ENCODE data around the gene SCGB1D4.
"Not testable (repeated sequence)": the region's sequence is repeated elsewhere in the genome, so short reads cannot be mapped to it uniquely, and the experiment has no call there.

Gene SCGB1D4
- 0 reads per million in 9 experiments for total RNA-seq

GRCh38 chr11:62298975-62299374 is at the start of gene SCGB1D4:
Gene SCGB1D4 (minus strand): TSS chr11:62299075. CDS start chr11:62299010, 65 bp downstream.
- no peak within 1 kb of the TSS for H3K4me3 Mint-ChIP-seq
- no peaks in the 10 kb centered on the region for H3K36me3 Mint-ChIP-seq (ENCODE audit: insufficient read depth)
- ATAC-seq (replicated peaks) (no peak), DNase-seq (no peak)
- H3K27me3 Mint-ChIP-seq = peaks cover 45 to 46% of the 10 kb centered on the region in 2 donors
- H3K4me1 Mint-ChIP-seq (ENCODE audit: low read depth in 2 of 2) = no peaks in the 10 kb centered on the region
- no peak within 1 kb of the TSS for H3K27ac Mint-ChIP-seq
- no peaks in the 10 kb centered on the region for H3K9me3 Mint-ChIP-seq

GRCh38 chr11:62345861-62346260 is 47.0 kb upstream of the SCGB1D4 start:
- no peaks in the 10 kb centered on the region for H3K27me3 Mint-ChIP-seq
- no peaks in the 10 kb centered on the region for H3K36me3 Mint-ChIP-seq (ENCODE audit: insufficient read depth)
- H3K27ac Mint-ChIP-seq = no peak overlapping the region
- no peaks in the 10 kb centered on the region for H3K4me1 Mint-ChIP-seq (ENCODE audit: low read depth in 2 of 2)
- H3K4me3 Mint-ChIP-seq = no peak overlapping the region
- DNase-seq (no peak), ATAC-seq (replicated peaks) (no peak)
- H3K9me3 Mint-ChIP-seq = no peaks in the 10 kb centered on the region

- ATAC-seq (replicated peaks) (no peak), DNase-seq (no peak)
- H3K27ac Mint-ChIP-seq = no peak overlapping the region
- peaks cover 3 to 7% of the 10 kb centered on the region in 2 donors for H3K4me1 Mint-ChIP-seq (ENCODE audit: low read depth in 2 of 2)
- H3K27me3 Mint-ChIP-seq = no peaks in the 10 kb centered on the region
- H3K4me3 Mint-ChIP-seq = no peak overlapping the region
- no peaks in the 10 kb centered on the region for H3K36me3 Mint-ChIP-seq (ENCODE audit: insufficient read depth)
- H3K9me3 Mint-ChIP-seq = no peaks in the 10 kb centered on the region
Measured at GRCh38 chr11:62344210-62344609, 45.3 kb upstream of the SCGB1D4 start.

- ATAC-seq (replicated peaks); DNase-seq; H3K9me3 Mint-ChIP-seq; H3K4me3 Mint-ChIP-seq; H3K27ac Mint-ChIP-seq; H3K4me1 Mint-ChIP-seq (ENCODE audit: low read depth in 2 of 2); H3K36me3 Mint-ChIP-seq (ENCODE audit: insufficient read depth); H3K27me3 Mint-ChIP-seq: not testable (repeated sequence)
Measured at GRCh38 chr11:62343646-62344190, 44.8 kb upstream of the SCGB1D4 start.

- peaks cover 11 to 15% of the 10 kb centered on the region in 2 donors for H3K4me1 Mint-ChIP-seq (ENCODE audit: low read depth in 2 of 2)
- ATAC-seq (replicated peaks) (no peak), DNase-seq (no peak)
Measured at GRCh38 chr11:62341588-62341987, 42.7 kb upstream of the SCGB1D4 start.

GRCh38 chr11:62340269-62340901 is 41.5 kb upstream of the SCGB1D4 start:
- Mint-ChIP-seq H3K36me3 (ENCODE audit: insufficient read depth) (peaks cover 5% of the 10 kb centered on the region), H3K27ac (no peak overlapping the region), H3K9me3 (no peaks in the 10 kb centered on the region), H3K27me3 (peaks cover 0 to 6% of the 10 kb centered on the region in 2 donors), H3K4me3 (no peak overlapping the region), H3K4me1 (ENCODE audit: low read depth in 2 of 2) (peaks cover 11 to 15% of the 10 kb centered on the region in 2 donors)
- ATAC-seq (replicated peaks) = peak; percentile 61
- DNase-seq = peak; percentile 47 to 64 (median 47)

More at GRCh38 chr11:62341588-62341987, 42.7 kb upstream of the SCGB1D4 start:
- no peaks in the 10 kb centered on the region for H3K9me3 Mint-ChIP-seq
- no peak overlapping the region for H3K4me3 Mint-ChIP-seq
- no peak overlapping the region for H3K27ac Mint-ChIP-seq
- H3K27me3 Mint-ChIP-seq = no peaks in the 10 kb centered on the region
- H3K36me3 Mint-ChIP-seq (ENCODE audit: insufficient read depth) = peaks cover 5% of the 10 kb centered on the region

- ATAC-seq (replicated peaks) (no peak), DNase-seq (no peak)
- peaks cover 5% of the 10 kb centered on the region for H3K36me3 Mint-ChIP-seq (ENCODE audit: insufficient read depth)
- peak overlapping the region in 1 of 2 donors; percentile 84 for H3K27ac Mint-ChIP-seq
- peak overlapping the region; percentile 89 to 90 for H3K4me3 Mint-ChIP-seq
- H3K9me3 Mint-ChIP-seq = no peaks in the 10 kb centered on the region
- peaks cover 11 to 15% of the 10 kb centered on the region in 2 donors for H3K4me1 Mint-ChIP-seq (ENCODE audit: low read depth in 2 of 2)
- H3K27me3 Mint-ChIP-seq = peaks cover 5 to 12% of the 10 kb centered on the region in 2 donors
Measured at GRCh38 chr11:62338218-62338617, 39.3 kb upstream of the SCGB1D4 start.

GRCh38 chr11:62337303-62338181 is 38.7 kb upstream of the SCGB1D4 start, which contains the start of gene ASRGL1:
Gene ASRGL1 (plus strand): TSS chr11:62337448. CDS start chr11:62337978, 530 bp downstream.
- Mint-ChIP-seq H3K36me3 (ENCODE audit: insufficient read depth) (peaks cover 5% of the 10 kb centered on the region), H3K4me3 (peak within 1 kb of the TSS; percentile 89 to 90), H3K4me1 (ENCODE audit: low read depth in 2 of 2) (peaks cover 11 to 15% of the 10 kb centered on the region in 2 donors), H3K27ac (peak within 1 kb of the TSS; percentile 84 to 89), H3K9me3 (no peaks in the 10 kb centered on the region), H3K27me3 (peaks cover 12 to 14% of the 10 kb centered on the region in 2 donors)
- DNase-seq (peak; percentile 63 to 69 (median 66)), ATAC-seq (replicated peaks) (peak; percentile 86)

GRCh38 chr11:62336949-62337302 is 38.1 kb upstream of the SCGB1D4 start:
- ATAC-seq (replicated peaks); H3K36me3 Mint-ChIP-seq (ENCODE audit: insufficient read depth); H3K9me3 Mint-ChIP-seq; DNase-seq: not testable (repeated sequence)
- H3K4me3 Mint-ChIP-seq = peak overlapping the region; percentile 89 to 90
- peak overlapping the region; percentile 84 to 89 for H3K27ac Mint-ChIP-seq
- peaks cover 17% of the 10 kb centered on the region in 2 donors for H3K27me3 Mint-ChIP-seq
- peaks cover 11 to 15% of the 10 kb centered on the region in 2 donors for H3K4me1 Mint-ChIP-seq (ENCODE audit: low read depth in 2 of 2)

- no peak overlapping the region for H3K27ac Mint-ChIP-seq
- H3K9me3 Mint-ChIP-seq = no peaks in the 10 kb centered on the region
- peaks cover 23 to 28% of the 10 kb centered on the region in 2 donors for H3K27me3 Mint-ChIP-seq
- peaks cover 8 to 9% of the 10 kb centered on the region in 2 donors for H3K4me1 Mint-ChIP-seq (ENCODE audit: low read depth in 2 of 2)
- peaks cover 5% of the 10 kb centered on the region for H3K36me3 Mint-ChIP-seq (ENCODE audit: insufficient read depth)
- DNase-seq (no peak), ATAC-seq (replicated peaks) (no peak)
- H3K4me3 Mint-ChIP-seq = no peak overlapping the region
Measured at GRCh38 chr11:62333768-62334167, 34.9 kb upstream of the SCGB1D4 start.

- peaks cover 23 to 36% of the 10 kb centered on the region in 2 donors for H3K27me3 Mint-ChIP-seq
- DNase-seq; ATAC-seq (replicated peaks); H3K4me3 Mint-ChIP-seq; H3K4me1 Mint-ChIP-seq (ENCODE audit: low read depth in 2 of 2); H3K9me3 Mint-ChIP-seq; H3K27ac Mint-ChIP-seq; H3K36me3 Mint-ChIP-seq (ENCODE audit: insufficient read depth): not testable (repeated sequence)
Measured at GRCh38 chr11:62331264-62331663, 32.4 kb upstream of the SCGB1D4 start.

- not testable (repeated sequence) for DNase-seq; H3K27ac Mint-ChIP-seq; ATAC-seq (replicated peaks); H3K9me3 Mint-ChIP-seq; H3K4me1 Mint-ChIP-seq (ENCODE audit: low read depth in 2 of 2); H3K4me3 Mint-ChIP-seq; H3K36me3 Mint-ChIP-seq (ENCODE audit: insufficient read depth)
- peaks cover 13 to 35% of the 10 kb centered on the region in 2 donors for H3K27me3 Mint-ChIP-seq
Measured at GRCh38 chr11:62327541-62327940, 28.7 kb upstream of the SCGB1D4 start.

- not testable (repeated sequence) for H3K4me3 Mint-ChIP-seq; H3K36me3 Mint-ChIP-seq (ENCODE audit: insufficient read depth); H3K4me1 Mint-ChIP-seq (ENCODE audit: low read depth in 2 of 2); H3K9me3 Mint-ChIP-seq; ATAC-seq (replicated peaks); DNase-seq; H3K27ac Mint-ChIP-seq
- peaks cover 9 to 31% of the 10 kb centered on the region in 2 donors for H3K27me3 Mint-ChIP-seq
Measured at GRCh38 chr11:62326719-62327118, 27.8 kb upstream of the SCGB1D4 start.

Data from effector memory CD8-positive, alpha-beta T cell (primary cell).